Cerebellar cortex (tissue), 1 donor: Measurements from ENCODE around the gene SPON1.
"Not testable (repeated sequence)": the region's sequence is repeated elsewhere in the genome, so short reads cannot be mapped to it uniquely, and the experiment has no call there.

Experiments used
- DNase-seq: peaks from one replicate; pipeline ENCODE4 v3.0.0-alpha.2; 2015; ENCODE audit warnings: low spot score

SPON1 gene

DNA sequence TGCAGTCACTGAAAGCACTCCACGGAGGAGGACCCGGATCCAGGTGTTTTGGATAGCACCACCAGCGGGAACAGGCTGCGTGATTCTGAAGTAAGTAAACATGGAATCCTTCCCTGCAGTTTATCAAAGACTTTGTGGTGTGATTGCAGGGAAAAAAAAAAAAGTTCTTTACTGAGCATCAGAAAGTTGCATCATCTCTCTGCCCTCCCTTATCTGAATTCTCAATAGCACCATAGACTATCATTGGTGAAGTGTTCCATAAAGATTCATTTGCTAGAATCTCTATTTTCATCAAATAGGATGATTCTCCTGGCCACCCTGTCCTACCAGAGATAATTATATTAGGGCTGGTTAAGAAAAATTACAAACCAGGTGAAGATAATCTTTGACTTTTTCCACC lies 79.0 kb downstream of the SPON1 start:
- no peak for DNase-seq

DNA sequence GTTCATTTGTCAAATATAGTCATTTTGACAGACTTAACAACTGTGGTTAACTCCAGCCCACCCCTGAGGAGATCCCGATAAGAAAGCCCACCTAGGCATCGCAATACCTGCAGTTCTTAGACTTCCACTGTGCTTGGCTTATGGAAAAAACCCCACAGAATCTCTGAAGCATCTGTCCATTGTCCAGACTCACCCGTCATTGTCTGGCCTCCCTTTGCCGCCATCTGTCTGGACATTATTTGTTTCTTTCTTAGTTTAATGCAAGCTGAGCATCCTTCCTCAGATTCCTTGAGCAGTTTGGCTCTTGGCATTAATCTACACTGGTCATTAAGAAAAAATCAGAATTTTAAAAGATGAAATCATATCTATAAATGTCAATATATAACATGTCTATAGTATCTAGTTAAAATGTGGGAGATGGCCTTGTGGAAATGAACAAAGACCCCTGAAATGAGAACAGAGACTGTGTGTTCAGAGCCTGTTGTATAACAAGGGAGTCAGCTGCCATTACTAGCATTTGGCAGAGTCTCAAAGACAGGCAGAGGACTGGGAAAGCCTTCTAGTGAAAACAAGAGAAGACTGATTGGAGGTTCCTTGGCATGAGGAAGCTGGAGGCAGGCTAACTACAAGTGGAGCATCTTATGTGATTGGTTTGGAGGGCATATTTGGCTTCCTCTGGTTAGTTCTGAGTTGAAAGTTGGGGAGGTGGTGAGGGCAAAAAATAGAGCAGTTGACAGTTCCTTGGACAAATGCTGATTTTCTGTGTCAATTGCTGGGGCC lies 80.4 kb downstream of the SPON1 start:
- peak; percentile 90 for DNase-seq

DNA sequence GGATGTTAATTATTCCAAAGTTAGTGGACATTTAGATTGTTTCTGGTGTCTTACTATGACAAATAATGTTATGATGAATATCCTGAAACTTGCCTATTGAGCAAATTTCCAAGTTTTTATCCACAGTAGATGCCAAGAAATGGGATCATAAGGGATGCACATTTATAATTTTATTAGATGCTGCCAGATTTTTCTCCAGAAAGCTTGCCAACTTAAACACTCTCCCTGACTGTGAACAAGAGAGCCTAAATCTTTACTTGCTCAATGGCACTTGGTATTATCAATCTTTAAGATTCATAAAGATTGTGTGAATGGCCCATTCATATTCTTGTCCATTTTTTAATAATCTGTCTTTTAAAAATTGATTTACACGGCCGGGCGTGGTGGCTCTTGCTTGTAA lies 82.4 kb downstream of the SPON1 start:
- DNase-seq, result no peak

DNA sequence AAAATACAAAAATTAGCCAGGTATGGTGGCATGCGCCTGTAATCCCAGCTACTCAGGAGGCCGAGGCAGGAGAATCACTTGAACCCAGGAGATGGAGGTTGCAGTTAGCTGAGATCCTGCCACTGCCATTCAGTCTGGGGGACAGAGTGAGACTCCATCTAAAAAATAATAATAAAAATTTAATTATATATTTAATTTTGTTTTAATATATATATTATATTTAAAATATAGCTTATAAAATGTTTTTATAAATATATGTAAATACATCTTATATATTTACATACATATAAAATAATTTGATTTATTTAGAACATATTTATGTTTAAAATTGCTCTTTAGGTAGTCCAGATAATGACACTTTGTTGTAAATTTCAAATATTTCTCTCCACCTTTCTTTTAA lies 82.9 kb downstream of the SPON1 start:
- DNase-seq, result no peak

DNA sequence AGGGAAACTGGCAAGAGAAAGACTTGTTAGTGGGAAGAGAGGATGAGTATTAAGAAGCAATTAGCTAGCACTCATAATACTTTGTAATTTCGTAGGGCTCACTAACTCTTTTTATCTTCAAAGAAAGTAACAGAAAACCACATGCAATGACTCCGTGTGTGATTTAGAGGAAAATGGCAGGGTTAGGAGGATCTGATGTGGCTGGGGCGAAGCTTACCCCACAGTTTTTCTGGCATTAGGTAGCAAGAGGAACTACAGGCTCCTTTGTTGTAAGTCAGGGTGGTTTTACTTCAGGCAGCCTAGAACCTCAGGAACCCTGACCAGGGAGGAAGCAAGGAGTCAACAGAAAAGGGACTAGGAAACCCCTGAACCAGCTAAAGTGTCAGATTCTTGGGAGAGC lies 89.7 kb downstream of the SPON1 start:
- no peak for DNase-seq

DNA sequence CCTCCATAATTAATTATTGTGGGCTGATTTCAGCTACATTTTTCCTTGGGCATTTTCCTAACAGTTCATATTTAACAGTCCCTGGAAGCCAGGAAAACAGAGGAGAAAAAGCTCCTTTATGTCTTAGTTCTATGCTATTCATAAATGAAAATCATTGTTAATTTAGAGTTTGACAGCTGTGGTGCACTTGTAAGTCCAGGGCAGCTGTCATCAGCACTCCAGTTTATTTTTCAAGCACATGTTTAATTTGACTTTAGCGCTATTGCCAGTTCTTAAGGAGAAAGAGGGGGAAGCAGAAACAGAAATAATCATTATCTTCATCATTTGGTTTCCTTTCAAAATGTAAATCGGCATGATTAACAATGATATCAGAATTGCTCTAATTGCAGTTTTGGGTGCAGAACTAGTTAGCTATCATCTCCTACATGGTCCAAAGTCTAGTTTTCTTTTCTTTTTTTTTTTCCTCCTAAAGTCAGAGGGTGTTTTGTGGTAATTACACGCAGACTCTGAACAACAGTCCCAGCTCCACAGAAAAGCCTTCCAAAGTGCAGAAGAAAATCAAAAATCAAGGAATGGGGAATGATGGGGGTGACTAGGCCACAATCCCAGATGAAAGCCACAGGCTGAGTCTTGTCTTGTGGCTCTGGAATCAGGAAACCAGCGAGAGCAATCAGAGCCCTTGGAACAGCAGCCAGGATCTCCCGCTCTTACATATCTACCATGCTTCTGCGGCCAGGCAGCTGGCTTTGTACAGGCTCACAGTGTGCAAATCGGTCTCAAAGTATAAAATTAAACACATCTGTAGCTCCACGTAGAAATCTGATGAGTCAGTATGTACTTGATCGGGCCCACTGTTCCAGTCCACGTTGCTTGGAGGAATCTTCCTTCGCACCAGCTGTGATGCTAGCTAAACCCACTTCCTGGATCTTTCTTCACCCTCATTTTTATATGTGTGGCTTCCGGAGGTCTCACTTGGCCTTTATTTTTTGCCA lies 91.9 kb downstream of the SPON1 start:
- DNase-seq, result no peak

DNA sequence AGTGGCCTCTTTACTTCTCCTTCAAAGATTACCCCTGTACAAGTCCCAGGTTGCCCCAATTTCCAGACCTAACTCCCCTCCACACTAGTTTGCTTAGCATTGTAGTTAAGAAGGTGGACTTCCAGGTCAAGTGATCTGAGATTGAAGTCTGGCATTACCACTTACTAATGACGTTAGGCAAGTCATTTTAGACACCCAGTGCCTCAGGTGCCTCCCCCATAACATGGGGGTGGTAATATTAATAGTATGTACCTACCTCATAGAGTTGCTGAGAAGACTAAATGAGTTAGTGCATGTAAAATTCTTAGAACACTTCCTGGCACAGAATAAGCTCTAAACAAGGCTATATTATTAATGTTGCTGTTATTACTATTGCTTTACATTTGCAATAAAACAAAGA lies 93.4 kb downstream of the SPON1 start:
- DNase-seq, result no peak

DNA sequence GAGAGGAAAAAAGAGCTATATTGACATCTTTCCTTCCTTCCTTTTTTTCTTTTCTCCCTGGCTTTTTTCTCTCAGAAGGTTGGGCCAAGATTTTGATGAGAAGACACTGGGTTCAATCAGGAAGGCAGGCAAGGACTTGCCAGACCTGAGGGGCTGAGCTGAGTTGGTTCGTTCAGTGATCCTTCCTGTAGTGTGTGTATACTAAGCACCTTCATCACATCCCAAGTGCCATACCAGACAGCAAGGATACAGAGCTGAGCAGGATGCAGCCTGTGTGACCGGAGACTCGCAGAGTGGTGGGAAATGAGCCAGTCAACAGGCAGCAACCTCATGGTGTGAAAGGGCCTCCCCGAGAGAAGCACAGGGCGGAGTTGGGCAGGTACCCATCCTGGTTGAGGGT lies 95.5 kb downstream of the SPON1 start:
- peak; percentile 18 for DNase-seq

DNA sequence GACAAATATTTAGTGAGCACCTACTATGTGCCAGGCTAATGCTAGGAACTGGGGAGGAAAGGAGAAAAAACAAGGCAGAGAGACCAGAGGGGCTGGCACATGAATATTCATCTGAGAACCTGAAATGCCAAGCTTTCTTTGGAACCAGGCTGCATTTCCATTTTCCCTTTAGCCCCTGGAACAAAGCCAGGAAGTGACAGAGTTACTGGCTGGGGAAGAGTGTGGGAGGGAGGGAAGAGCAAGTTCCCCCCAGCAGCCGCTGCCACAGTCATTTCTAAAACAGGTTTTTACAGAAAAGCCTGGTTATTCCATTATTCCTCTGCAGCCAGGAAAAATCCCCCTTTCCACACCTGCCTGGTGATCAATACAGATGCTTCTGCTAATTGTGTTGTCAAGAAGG lies 97.0 kb downstream of the SPON1 start:
- peak; percentile 59 for DNase-seq

DNA sequence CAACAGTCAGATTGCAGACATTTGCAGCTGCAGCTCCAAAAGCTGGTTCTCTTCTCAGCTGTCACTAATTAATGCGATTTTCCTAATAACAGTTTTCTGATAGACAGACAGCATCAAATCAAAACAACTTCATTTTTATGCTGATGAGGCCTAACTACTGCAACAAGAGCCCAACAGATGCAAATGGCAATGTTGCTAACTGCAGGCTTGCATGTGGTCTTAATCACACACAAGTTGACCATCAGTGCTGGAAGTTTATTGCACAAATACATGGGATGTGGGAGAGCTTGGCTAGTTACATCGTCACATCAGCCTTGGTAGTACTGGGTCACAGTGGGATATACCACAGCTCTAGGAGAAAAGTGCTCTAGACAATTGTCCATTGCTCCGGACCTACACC lies 99.2 kb downstream of the SPON1 start:
- no peak for DNase-seq

DNA sequence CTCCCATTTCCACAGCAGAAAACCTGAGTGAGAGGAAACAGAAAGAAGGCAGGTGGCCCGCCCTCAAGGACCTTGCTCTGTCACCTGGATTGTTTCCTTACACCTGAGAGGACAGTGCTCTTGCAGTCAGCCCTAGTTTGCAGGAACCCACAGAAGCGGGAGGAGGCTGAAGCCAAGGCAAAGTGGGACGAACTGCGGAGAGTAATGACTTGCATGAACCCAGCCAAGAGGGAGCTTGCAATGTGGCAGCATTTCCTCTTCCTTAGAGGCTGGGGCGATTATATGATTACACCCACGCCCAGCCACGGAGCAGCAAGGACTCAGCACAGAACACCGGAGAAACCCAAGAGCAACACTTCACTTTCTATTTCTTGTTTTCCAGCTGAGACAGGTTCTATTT lies 102.6 kb downstream of the SPON1 start:
- peak; percentile 31 for DNase-seq

DNA sequence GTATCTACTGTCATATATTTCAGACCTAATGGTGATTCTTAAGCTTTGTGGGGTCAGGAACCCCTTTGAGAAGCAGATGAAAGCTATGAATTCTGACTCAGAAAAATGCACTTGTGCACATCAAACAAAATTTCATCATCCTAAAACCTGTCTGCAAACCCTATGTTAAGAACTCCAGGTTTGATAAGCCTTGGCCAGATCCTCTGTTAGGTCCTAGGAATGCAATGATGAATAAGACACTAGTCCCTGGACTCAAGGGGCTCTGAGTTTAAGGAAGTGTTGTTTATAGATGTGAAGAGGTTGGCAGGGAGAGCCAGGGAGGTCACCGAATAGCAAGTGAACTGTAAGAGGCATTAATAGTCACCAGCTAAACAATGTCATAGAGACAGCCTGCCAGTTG lies 103.2 kb downstream of the SPON1 start:
- DNase-seq, result no peak

DNA sequence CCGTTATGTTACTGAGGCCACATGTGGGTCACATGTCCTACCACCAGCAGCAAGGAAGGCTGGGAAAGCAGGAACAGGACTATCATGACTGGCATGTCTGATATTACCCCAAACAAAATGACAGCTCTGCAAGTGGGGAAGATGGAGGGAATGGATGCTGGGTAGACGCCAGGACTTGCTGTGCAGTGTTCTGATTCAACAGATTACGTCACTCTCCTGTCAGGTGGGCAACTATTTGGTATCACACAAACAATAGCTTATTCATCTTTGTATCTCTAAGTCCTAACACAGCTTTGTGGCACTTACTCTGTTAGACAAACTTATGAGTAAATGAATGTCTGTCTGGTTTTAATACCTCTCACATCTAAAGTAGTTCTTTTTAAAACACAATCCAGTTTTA lies 105.2 kb downstream of the SPON1 start:
- peak; percentile 18 for DNase-seq

DNA sequence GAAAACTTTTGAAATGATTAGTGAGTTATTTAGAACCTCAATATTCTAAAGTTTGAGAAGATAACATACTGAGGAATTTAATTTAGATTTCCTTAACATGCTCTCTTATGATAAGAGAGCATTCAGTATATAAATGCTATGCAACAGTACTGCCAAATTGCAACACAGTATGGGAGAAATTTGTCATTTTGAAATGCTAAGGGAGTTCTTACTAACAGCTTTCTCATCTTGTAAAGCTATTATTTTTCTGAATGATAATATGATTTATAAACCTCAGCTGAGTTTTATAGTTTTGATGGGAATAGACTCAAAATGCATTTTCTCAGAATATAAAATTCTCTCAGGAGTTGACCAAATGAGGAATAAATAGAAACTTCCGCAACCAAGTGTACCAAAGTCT lies 108.4 kb downstream of the SPON1 start:
- no peak for DNase-seq

DNA sequence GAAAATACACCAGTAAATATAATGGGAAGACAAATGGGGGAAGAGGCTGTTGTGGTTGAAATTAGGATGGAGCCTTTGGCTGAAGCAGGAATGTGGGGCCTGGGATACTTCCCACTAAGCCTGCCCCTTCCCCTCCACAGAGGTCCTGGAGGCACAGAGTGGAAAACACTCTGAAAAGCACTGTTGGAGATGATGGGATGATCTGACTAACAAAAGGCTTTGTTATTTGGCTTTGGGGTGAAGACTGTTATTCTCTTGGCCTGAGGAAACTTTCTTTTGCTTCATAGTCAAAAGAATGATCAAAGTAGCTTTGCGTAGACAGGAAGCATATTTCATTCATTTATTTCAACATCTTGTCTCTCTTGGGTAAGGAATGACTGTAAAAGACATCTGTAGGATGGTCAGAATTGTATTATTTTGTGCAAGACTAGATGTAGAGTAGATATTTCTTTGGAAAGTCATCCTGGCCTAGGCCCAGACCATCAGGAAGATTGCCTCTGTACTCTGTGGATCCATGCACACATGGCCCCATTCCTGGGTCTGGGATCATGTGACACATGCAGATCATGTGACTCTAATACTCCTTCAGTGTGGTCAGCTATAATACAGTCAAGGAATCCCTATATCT lies 111.4 kb downstream of the SPON1 start:
- no peak for DNase-seq

DNA sequence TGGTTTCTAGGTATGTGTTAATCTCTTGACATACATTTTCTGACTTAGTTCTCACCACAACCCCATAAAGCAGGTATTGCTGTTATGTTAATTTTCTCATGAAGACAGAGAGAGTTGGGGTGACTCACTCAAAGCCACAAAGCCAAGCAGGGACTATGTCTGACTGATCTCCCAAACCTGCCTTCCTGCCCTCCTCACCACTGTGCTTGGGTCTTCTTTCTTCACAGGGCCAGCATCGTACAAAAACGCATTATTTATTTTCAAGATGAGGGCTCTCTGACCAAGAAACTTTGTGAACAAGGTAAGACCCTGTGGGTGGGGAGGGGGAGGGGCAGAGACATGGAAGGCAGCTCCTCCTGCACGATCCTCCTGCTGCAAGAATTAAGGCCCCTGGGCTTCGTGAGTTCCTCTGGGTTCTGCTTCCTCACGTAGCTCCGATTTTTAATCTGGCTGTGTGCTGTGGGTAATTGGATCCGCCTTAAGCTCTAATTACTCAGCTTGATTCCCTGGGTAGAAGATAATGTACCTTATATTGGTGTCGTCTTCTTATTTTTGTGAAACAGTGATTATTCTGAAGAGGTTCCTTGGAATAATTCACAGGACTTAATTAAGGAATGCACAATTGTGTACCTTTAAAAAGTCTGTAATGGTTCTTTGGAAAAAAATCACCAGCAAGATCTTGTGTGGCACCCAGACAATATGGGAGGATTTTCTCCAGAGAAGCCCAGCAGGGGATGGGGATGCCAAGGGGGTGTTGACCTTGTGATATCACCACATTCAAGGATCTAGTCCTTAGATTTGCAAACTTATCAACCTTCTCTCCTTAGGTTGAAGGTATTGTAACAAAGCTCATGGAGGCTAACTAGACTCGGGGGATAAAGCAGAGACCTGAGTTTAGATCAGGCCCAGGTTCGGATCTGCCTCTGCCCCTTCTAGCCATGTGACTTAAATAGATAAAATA lies 112.9 kb downstream of the SPON1 start:
- no peak for DNase-seq

DNA sequence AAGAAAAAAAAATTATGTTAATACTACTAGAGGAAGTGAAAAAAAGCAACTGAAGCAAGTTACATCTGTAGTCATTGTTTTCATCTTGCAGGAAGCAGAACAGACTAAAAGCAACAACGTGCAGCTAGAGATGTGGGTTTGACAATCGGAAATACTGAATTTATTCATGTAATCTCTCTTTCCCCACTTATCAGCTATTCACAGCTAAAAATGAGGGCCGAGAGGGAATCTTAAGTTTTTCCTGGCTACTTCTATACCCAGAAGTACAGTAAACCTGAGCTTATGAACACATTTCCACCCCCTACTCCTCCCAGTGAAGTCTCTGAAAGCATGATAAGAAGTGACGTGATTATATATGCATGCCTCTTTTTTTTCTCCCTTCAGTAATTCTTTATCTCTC lies 116.5 kb downstream of the SPON1 start:
- DNase-seq, result no peak

DNA sequence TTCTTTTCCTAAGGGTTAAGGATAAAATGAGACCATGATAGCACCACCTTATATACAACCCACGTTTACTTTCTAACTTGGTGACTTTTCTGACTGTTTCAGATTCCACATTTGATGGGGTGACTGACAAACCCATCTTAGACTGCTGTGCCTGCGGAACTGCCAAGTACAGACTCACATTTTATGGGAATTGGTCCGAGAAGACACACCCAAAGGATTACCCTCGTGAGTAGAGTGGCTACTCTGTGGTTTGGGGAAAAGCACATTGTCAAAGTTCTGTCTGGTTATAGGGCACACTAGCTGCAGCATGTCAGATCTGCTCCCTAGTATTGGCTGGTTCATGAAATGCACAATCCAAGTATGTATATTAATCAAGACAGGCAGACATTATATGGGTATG lies 117.3 kb downstream of the SPON1 start:
- no peak for DNase-seq

DNA sequence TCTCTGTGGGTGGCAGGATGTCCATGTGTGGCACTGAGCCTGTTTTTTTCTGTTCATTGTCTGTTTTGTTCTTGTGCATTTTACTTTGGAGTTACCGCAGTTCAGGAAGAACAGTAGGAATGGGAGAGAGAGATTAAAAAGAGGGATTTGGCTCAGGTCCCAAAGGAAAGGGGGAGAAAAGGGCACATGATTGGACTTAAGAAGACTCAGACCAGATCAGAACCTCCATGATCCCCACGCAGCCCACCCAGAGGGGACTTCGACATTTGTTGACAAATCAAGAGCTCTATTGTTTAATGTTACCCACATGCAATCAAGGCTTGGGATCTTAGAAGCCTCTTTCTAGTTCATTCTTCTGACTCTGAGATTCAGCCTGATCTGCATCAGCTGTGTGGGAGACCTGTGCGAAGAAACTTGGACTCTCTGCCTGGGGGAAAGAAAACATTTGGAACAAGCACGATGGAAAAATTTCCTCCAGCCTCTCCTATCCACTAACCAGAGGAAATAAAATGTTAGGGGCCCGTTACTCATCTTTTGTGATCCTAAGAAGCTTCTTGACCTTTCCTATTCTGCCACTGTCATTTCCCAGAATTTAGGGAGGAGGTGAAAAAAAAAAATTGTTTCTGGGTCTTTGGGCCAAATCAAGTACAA lies 119.2 kb downstream of the SPON1 start:
- no peak for DNase-seq

DNA sequence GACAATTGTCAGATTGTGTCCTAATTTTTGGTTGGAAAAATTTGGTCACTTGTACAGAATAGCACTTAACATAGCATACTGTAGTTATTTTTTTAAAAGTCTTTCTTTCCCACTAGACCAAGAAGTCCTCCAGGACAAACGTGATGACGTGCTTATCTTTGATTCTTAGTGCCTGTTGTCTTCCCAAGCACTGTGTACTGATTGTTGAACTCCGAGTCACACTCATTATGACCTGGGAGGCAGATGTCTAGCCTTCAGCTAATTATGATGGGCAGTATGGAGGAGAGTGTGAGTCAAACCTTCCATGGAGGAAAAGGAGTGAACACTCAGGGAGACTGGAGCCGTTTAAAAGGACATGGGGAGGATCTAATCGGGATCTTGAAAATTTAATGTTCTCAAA lies 119.8 kb downstream of the SPON1 start:
- no peak for DNase-seq

DNA sequence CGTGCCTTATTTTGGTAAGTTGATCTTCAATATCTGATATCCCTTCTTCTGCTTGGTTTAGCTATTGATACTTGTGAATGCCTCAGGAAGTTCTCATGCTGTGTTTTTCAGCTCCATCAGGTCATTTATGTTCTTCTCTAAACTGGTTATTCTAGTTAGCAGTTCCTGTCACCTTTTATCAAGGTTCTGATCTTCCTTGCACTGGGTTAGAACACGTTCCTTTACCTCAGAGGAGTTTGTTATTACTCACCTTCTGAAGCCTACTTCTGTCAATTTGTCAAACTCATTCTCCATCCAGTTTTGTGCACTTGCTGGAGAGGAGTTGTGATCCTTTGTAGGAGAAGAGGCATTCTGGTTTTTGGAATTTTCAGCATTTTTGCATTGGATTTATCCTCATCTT lies 126.3 kb downstream of the SPON1 start:
- not testable (repeated sequence) for DNase-seq
